HG03521 (cell line): Measurements from ENCODE around the gene ST6GALNAC5.
"Not testable (repeated sequence)": the region's sequence is repeated elsewhere in the genome, so short reads cannot be mapped to it uniquely, and the experiment has no call there.

Source experiments
- ATAC-seq: cut with Tn5 transposase; IDR thresholded peaks from one replicate; pipeline ENCODE4 v1.9.1; 2021; ENCODE audit warnings: mild to moderate bottlenecking, moderate library complexity; ENCODE audit not compliant: unreplicated experiment

ST6GALNAC5 gene

GRCh38 chr1:76867342-76868130 is at the start of gene ST6GALNAC5:
Gene ST6GALNAC5 (plus strand): TSS chr1:76867480.
- no peak for ATAC-seq

GRCh38 chr1:76820028-76820427 is 47.3 kb upstream of the ST6GALNAC5 start:
- ATAC-seq: no peak

GRCh38 chr1:76822961-76823360 is 44.3 kb upstream of the ST6GALNAC5 start:
- ATAC-seq: not testable (repeated sequence)

- no peak for ATAC-seq
These were observed 43.2 kb upstream of the ST6GALNAC5 start for GRCh38 chr1:76824106-76824505.

GRCh38 chr1:76826072-76826845 is 41.0 kb upstream of the ST6GALNAC5 start:
- ATAC-seq: no peak

GRCh38 chr1:76827066-76827465 is 40.2 kb upstream of the ST6GALNAC5 start:
- ATAC-seq: no peak

GRCh38 chr1:76830373-76830772 is 36.9 kb upstream of the ST6GALNAC5 start:
- ATAC-seq: no peak

GRCh38 chr1:76832521-76832920 is 34.8 kb upstream of the ST6GALNAC5 start:
- no peak for ATAC-seq

- no peak for ATAC-seq
These were observed 34.1 kb upstream of the ST6GALNAC5 start for GRCh38 chr1:76833151-76833550.

GRCh38 chr1:76833856-76834255 is 33.4 kb upstream of the ST6GALNAC5 start:
- no peak for ATAC-seq

GRCh38 chr1:76835203-76835602 is 32.1 kb upstream of the ST6GALNAC5 start:
- no peak for ATAC-seq

GRCh38 chr1:76840278-76840677 is 27.0 kb upstream of the ST6GALNAC5 start:
- no peak for ATAC-seq

- ATAC-seq: no peak
These were observed 25.8 kb upstream of the ST6GALNAC5 start for GRCh38 chr1:76841460-76841859.

- no peak for ATAC-seq
These were observed 23.3 kb upstream of the ST6GALNAC5 start for GRCh38 chr1:76843821-76844464.

GRCh38 chr1:76854255-76854654 is 13.0 kb upstream of the ST6GALNAC5 start:
- no peak for ATAC-seq

GRCh38 chr1:76856104-76856503 is 11.2 kb upstream of the ST6GALNAC5 start:
- no peak for ATAC-seq

- no peak for ATAC-seq
These were observed 10.1 kb upstream of the ST6GALNAC5 start for GRCh38 chr1:76857138-76857537.

- no peak for ATAC-seq
These were observed 9.3 kb upstream of the ST6GALNAC5 start for GRCh38 chr1:76857973-76858372.

GRCh38 chr1:76861149-76861548 is 6.1 kb upstream of the ST6GALNAC5 start:
- no peak for ATAC-seq

GRCh38 chr1:76862447-76862846 is 4.8 kb upstream of the ST6GALNAC5 start:
- no peak for ATAC-seq

GRCh38 chr1:76864383-76864782 is 2.9 kb upstream of the ST6GALNAC5 start:
- ATAC-seq: no peak
